HG03103 (cell line): ENCODE data around the gene SLC4A7.
"Not testable (repeated sequence)": the region's sequence is repeated elsewhere in the genome, so short reads cannot be mapped to it uniquely, and the experiment has no call there.

ENCODE experiments used
- ATAC-seq: cut with Tn5 transposase; IDR thresholded peaks from one replicate; pipeline ENCODE4 v1.9.1; 2021; ENCODE audit warnings: low read depth; ENCODE audit not compliant: unreplicated experiment

The SLC4A7 gene

GRCh38 chr3:27484015-27484844 is at the start of gene SLC4A7:
Gene SLC4A7, minus strand, starts transcription at chr3:27484384. Its CDS starts 258 bp downstream, at chr3:27484126.
- peak; percentile 90 for ATAC-seq

GRCh38 chr3:27533261-27533607 is 49.0 kb upstream of the SLC4A7 start:
- no peak for ATAC-seq

- ATAC-seq, result no peak
Observed at GRCh38 chr3:27532426-27533260, 48.5 kb upstream of the SLC4A7 start.

- ATAC-seq, result not testable (repeated sequence)
Observed at GRCh38 chr3:27531193-27531751, 47.1 kb upstream of the SLC4A7 start.

- ATAC-seq, result no peak
Observed at GRCh38 chr3:27528791-27529190, 44.6 kb upstream of the SLC4A7 start.

- ATAC-seq, result no peak
Observed at GRCh38 chr3:27526614-27527315, 42.6 kb upstream of the SLC4A7 start.

GRCh38 chr3:27521872-27522265 is 37.7 kb upstream of the SLC4A7 start:
- ATAC-seq, result no peak

- ATAC-seq, result no peak
Observed at GRCh38 chr3:27521179-27521871, 37.1 kb upstream of the SLC4A7 start.

- no peak for ATAC-seq
Observed at GRCh38 chr3:27511724-27512422, 27.7 kb upstream of the SLC4A7 start.

- no peak for ATAC-seq
Observed at GRCh38 chr3:27509376-27509775, 25.2 kb upstream of the SLC4A7 start.

GRCh38 chr3:27508424-27508823 is 24.2 kb upstream of the SLC4A7 start:
- ATAC-seq, result no peak

GRCh38 chr3:27507515-27508266 is 23.5 kb upstream of the SLC4A7 start:
- no peak for ATAC-seq

- ATAC-seq, result no peak
Observed at GRCh38 chr3:27507111-27507510, 22.9 kb upstream of the SLC4A7 start.

- ATAC-seq, result no peak
Observed at GRCh38 chr3:27504749-27505148, 20.6 kb upstream of the SLC4A7 start.

GRCh38 chr3:27503526-27503925 is 19.3 kb upstream of the SLC4A7 start:
- no peak for ATAC-seq

GRCh38 chr3:27501759-27502158 is 17.6 kb upstream of the SLC4A7 start:
- ATAC-seq, result no peak

GRCh38 chr3:27500986-27501385 is 16.8 kb upstream of the SLC4A7 start:
- ATAC-seq, result no peak

- no peak for ATAC-seq
Observed at GRCh38 chr3:27500035-27500434, 15.9 kb upstream of the SLC4A7 start.

GRCh38 chr3:27494784-27495183 is 10.6 kb upstream of the SLC4A7 start:
- ATAC-seq, result no peak
